HG02885 (cell line): ENCODE data around the gene EIF4EBP2.

ENCODE experiments used
- ATAC-seq: cut with Tn5 transposase; IDR thresholded peaks from one replicate; pipeline ENCODE4 v1.9.1; 2021; ENCODE audit warnings: mild to moderate bottlenecking; ENCODE audit not compliant: unreplicated experiment, poor library complexity

The EIF4EBP2 gene

GRCh38 chr10:70426823-70427222 lies 22.9 kb downstream of the EIF4EBP2 start:
- ATAC-seq: no peak

- ATAC-seq: no peak
These were observed 26.8 kb downstream of the EIF4EBP2 start for GRCh38 chr10:70430493-70431445.

- no peak for ATAC-seq
These were observed 28.2 kb downstream of the EIF4EBP2 start for GRCh38 chr10:70432101-70432500.

- no peak for ATAC-seq
These were observed 28.8 kb downstream of the EIF4EBP2 start for GRCh38 chr10:70432561-70433263.

GRCh38 chr10:70433581-70434280 lies 29.8 kb downstream of the EIF4EBP2 start:
- ATAC-seq: no peak

- no peak for ATAC-seq
These were observed 31.5 kb downstream of the EIF4EBP2 start for GRCh38 chr10:70435241-70436085.

- no peak for ATAC-seq
These were observed 33.8 kb downstream of the EIF4EBP2 start for GRCh38 chr10:70437721-70438120.

- no peak for ATAC-seq
These were observed 36.6 kb downstream of the EIF4EBP2 start for GRCh38 chr10:70440296-70441160.

GRCh38 chr10:70441161-70441894 lies 37.4 kb downstream of the EIF4EBP2 start, which contains the start of gene NODAL:
TSS of gene NODAL (minus strand) at chr10:70441681. CDS start at chr10:70441667, 14 bp downstream.
- ATAC-seq: no peak

GRCh38 chr10:70441895-70442309 lies 38.0 kb downstream of the EIF4EBP2 start:
- no peak for ATAC-seq

GRCh38 chr10:70442332-70442988 lies 38.5 kb downstream of the EIF4EBP2 start:
- ATAC-seq: no peak

- ATAC-seq: no peak
These were observed 40.8 kb downstream of the EIF4EBP2 start for GRCh38 chr10:70444744-70445143.

- no peak for ATAC-seq
These were observed 42.0 kb downstream of the EIF4EBP2 start for GRCh38 chr10:70445718-70446657.

GRCh38 chr10:70448236-70448635 lies 44.3 kb downstream of the EIF4EBP2 start:
- ATAC-seq: no peak

- no peak for ATAC-seq
These were observed 51.3 kb downstream of the EIF4EBP2 start for GRCh38 chr10:70455213-70455630.

GRCh38 chr10:70456164-70456563 lies 52.2 kb downstream of the EIF4EBP2 start:
- ATAC-seq: no peak
